Hepatocyte (in vitro differentiated cells): ENCODE results near the gene ZCCHC13. TPM values are rescaled to one million over a fixed set of nuclear protein-coding genes. Genes with fewer than 3 reads are reported as not detected.

Experiments
- DNase-seq: peaks from one replicate; pipeline ENCODE4 v3.0.0-alpha.2; 2016; ENCODE audit warnings: low spot score
- H2AFZ ChIP-seq: fragments of 200-600 bp; sonication (generic); 2 replicates; pipeline ENCODE4 v1.6.0; 2016; ENCODE audit warnings: antibody characterized with exemption, mild to moderate bottlenecking
- H3K27ac ChIP-seq: fragments of 200-600 bp; sonication (generic); 2 replicates; pipeline ENCODE4 v1.5.1; 2016; ENCODE audit warnings: mild to moderate bottlenecking
- H3K27me3 ChIP-seq: fragments of 200-600 bp; sonication (generic); 2 replicates; pipeline ENCODE4 v1.6.1; 2016
- H3K36me3 ChIP-seq: fragments of 200-600 bp; sonication (generic); replicated peaks from 2 replicates; pipeline ENCODE4 v1.5.1; 2016; ENCODE audit warnings: low read depth; ENCODE audit not compliant: insufficient read depth
- H3K4me1 ChIP-seq: fragments of 200-600 bp; sonication (generic); 2 replicates; pipeline ENCODE4 v1.5.1; 2016; ENCODE audit warnings: mild to moderate bottlenecking, moderate library complexity; ENCODE audit not compliant: insufficient read depth
- H3K4me2 ChIP-seq: fragments of 200-600 bp; sonication (generic); 2 replicates; pipeline ENCODE4 v1.6.0; 2016
- H3K4me3 ChIP-seq: fragments of 200-600 bp; sonication (generic); 2 replicates; pipeline ENCODE4 v1.5.1; 2016; ENCODE audit warnings: mild to moderate bottlenecking
- H3K79me2 ChIP-seq: fragments of 200-600 bp; sonication (generic); 2 replicates; pipeline ENCODE4 v1.6.0; 2017; ENCODE audit warnings: mild to moderate bottlenecking
- H3K9me2 ChIP-seq: fragments of 200-600 bp; sonication (generic); replicated peaks from 2 replicates; pipeline ENCODE4 v1.6.0; 2017; ENCODE audit warnings: mild to moderate bottlenecking; ENCODE audit not compliant: insufficient read depth
- H3K9me3 ChIP-seq: fragments of 200-600 bp; sonication (generic); 2 replicates; pipeline ENCODE4 v1.5.1; 2016; ENCODE audit warnings: low read depth, mild to moderate bottlenecking
- H4K20me1 ChIP-seq: fragments of 200-600 bp; sonication (generic); 2 replicates; pipeline ENCODE4 v1.6.0; 2016; ENCODE audit warnings: mild to moderate bottlenecking; ENCODE audit not compliant: insufficient read depth, poor library complexity, severe bottlenecking
- EZH2 ChIP-seq: fragments of 200-600 bp; sonication (generic); IDR thresholded peaks from 2 replicates; pipeline ENCODE4 v1.6.1; 2016; ENCODE audit warnings: antibody characterized with exemption, mild to moderate bottlenecking, borderline replicate concordance
- EZH2phosphoT487 ChIP-seq: fragments of 200-600 bp; sonication (generic); IDR thresholded peaks from one replicate; pipeline ENCODE4 v1.6.1; 2018; ENCODE audit warnings: antibody characterized with exemption, mild to moderate bottlenecking, low read depth, moderate library complexity; ENCODE audit not compliant: unreplicated experiment, severe bottlenecking
- WGBS: methylation state at CpG from one replicate; pipeline ENCODE4 v1.1.6; 2016; ENCODE audit warnings: low lambda C conversion rate; ENCODE audit errors: missing lambda C conversion rate; 5-methylcytosine and 5-hydroxymethylcytosine counted together
- polyA plus RNA-seq: library from polyadenylated mRNA; unstranded; fragments of >200 nt; fragmentation: Nextera tagmentation; extraction: Ambion mirVana; gene quantifications from 2 replicates; pipeline ENCODE4 v1.2.1, GENCODE V29; 2016
- total RNA-seq: library from RNA; depleted of rRNA; stranded (reverse); fragments of >200 nt; gene quantifications from 2 replicates; pipeline ENCODE4 v1.2.3, GENCODE V29; 2014
- TF ChIP-seq, protein P1 (sequence below): fragments of 200-600 bp; sonication (generic); IDR thresholded peaks from 2 replicates; pipeline ENCODE4 v1.5.1; 2016; ENCODE audit warnings: antibody characterized with exemption, mild to moderate bottlenecking; ENCODE audit not compliant: poor library complexity

The ZCCHC13 gene
- total and polyA plus RNA-seq, 2 experiments from 2014 or later: not detected

DNA sequence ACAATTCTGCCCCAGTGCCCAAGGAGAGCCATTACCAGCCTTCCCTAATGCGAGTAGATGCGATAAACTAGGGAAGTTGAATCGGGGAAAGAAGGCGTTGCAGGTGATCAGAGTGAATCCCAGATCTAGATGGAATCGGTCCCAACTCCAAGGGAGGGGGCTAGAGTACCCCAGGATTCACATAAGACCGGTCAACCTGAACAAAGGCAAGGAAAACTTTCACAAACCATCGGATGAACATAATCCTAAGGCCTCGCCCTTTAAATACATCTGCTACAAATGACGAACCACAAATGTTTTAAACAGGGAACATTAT is 11.2 kb upstream of the ZCCHC13 start:
- H2AFZ ChIP-seq: peak overlapping the region; percentile 66
- H3K36me3 ChIP-seq: no peaks in the 10 kb centered on the region
- no peaks in the 10 kb centered on the region for H4K20me1 ChIP-seq
- no peaks in the 10 kb centered on the region for H3K4me1 ChIP-seq
- H3K27me3 ChIP-seq: no peaks in the 10 kb centered on the region
- peak overlapping the region; percentile 80 for H3K4me2 ChIP-seq
- H3K27ac ChIP-seq: peak overlapping the region; percentile 89
- H3K4me3 ChIP-seq: peak overlapping the region; percentile 53
- no peak for DNase-seq
- H3K9me2 ChIP-seq: no peaks in the 10 kb centered on the region
- no peak for TF ChIP-seq EZH2phosphoT487
- no peak for TF ChIP-seq EZH2
- TF ChIP-seq, protein P1, sequence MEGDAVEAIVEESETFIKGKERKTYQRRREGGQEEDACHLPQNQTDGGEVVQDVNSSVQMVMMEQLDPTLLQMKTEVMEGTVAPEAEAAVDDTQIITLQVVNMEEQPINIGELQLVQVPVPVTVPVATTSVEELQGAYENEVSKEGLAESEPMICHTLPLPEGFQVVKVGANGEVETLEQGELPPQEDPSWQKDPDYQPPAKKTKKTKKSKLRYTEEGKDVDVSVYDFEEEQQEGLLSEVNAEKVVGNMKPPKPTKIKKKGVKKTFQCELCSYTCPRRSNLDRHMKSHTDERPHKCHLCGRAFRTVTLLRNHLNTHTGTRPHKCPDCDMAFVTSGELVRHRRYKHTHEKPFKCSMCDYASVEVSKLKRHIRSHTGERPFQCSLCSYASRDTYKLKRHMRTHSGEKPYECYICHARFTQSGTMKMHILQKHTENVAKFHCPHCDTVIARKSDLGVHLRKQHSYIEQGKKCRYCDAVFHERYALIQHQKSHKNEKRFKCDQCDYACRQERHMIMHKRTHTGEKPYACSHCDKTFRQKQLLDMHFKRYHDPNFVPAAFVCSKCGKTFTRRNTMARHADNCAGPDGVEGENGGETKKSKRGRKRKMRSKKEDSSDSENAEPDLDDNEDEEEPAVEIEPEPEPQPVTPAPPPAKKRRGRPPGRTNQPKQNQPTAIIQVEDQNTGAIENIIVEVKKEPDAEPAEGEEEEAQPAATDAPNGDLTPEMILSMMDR: no peak
- WGBS: 49% methylated on average over 9 of the region's 9 CpGs
- H3K79me2 ChIP-seq: peaks cover 40% of the 10 kb centered on the region
- H3K9me3 ChIP-seq: no peaks in the 10 kb centered on the region

DNA sequence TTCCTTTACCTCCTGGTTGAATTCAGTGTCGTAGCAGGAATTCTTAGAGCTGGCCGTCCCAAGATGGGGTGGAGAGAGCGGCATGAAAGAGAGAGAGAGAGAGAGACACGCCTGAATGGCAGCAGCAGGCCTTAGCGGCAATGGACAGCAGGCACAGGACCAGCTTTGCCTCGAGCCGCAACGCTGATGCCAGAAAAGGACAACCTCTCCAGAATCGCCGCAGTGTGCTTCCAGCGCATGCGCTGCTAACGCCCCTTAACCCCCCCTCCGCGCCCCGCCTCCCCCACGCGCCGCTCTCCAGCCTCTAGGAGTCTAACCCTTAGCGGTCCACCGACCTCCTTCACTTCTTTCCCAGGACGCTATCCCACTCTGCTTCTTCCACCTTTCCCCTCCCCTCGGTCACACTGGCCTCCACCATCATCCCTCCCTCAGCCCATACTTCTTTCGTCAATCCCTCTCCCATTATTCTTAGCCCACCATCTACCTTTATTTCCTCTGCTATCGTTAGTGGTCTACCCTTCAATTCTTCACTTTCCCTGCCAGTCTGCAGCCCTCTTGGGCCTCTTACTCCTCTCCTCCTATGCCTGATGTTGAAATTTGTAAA is 10.5 kb upstream of the ZCCHC13 start:
- no peaks in the 10 kb centered on the region for H3K36me3 ChIP-seq
- peak overlapping the region; percentile 89 for H3K27ac ChIP-seq
- DNase-seq: peak; percentile 83
- no peaks in the 10 kb centered on the region for H3K9me2 ChIP-seq
- no peaks in the 10 kb centered on the region for H3K27me3 ChIP-seq
- 33% methylated on average over 25 of the region's 25 CpGs for WGBS
- TF ChIP-seq, protein P1: no peak
- TF ChIP-seq EZH2: no peak
- no peak for TF ChIP-seq EZH2phosphoT487
- peak overlapping the region; percentile 53 for H3K4me3 ChIP-seq
- H3K9me3 ChIP-seq: no peaks in the 10 kb centered on the region
- peak overlapping the region; percentile 74 for H2AFZ ChIP-seq
- peaks cover 34% of the 10 kb centered on the region for H3K79me2 ChIP-seq
- peak overlapping the region; percentile 80 for H3K4me2 ChIP-seq
- no peaks in the 10 kb centered on the region for H4K20me1 ChIP-seq
- no peaks in the 10 kb centered on the region for H3K4me1 ChIP-seq

GRCh38 chrX:74295101-74295500 is 8.9 kb upstream of the ZCCHC13 start:
- Histone ChIP-seq H3K9me3 (no peaks in the 10 kb centered on the region), H3K4me3 (no peak overlapping the region), H3K9me2 (no peaks in the 10 kb centered on the region), H2AFZ (no peak overlapping the region), H3K36me3 (no peaks in the 10 kb centered on the region), H3K4me2 (no peak overlapping the region), H3K79me2 (peaks cover 17% of the 10 kb centered on the region), H4K20me1 (no peaks in the 10 kb centered on the region), H3K27ac (no peak overlapping the region), H3K27me3 (no peaks in the 10 kb centered on the region), H3K4me1 (no peaks in the 10 kb centered on the region)
- DNase-seq: no peak
- TF ChIP-seq EZH2 (no peak), EZH2phosphoT487 (no peak)
- TF ChIP-seq, protein P1: no peak
- WGBS: 96% methylated on average over 3 of the region's 3 CpGs
